DOHH2 (cell line): ENCODE results near the gene SCRG1.

Experiments
- H3F3A ChIP-seq: fragments of 200-600 bp; sonication (generic), shearing (Covaris generic); 2 replicates; pipeline ENCODE4 v1.6.0; 2016; ENCODE audit warnings: antibody characterized with exemption, mild to moderate bottlenecking; ENCODE audit not compliant: control insufficient read depth, insufficient read depth
- H3K27ac ChIP-seq: fragments of 200-600 bp; sonication (generic); 2 replicates; pipeline ENCODE4 v1.5.1; 2014; ENCODE audit warnings: low read depth, mild to moderate bottlenecking, low read length, moderate library complexity
- H3K27me3 ChIP-seq: fragments of 200-600 bp; sonication (generic); 2 replicates; pipeline ENCODE4 v1.6.1; 2014; ENCODE audit warnings: mild to moderate bottlenecking, low read length, mixed read lengths; ENCODE audit not compliant: control insufficient read depth
- H3K36me3 ChIP-seq: fragments of 200-600 bp; sonication (generic); 2 replicates; pipeline ENCODE4 v1.6.1; 2014; ENCODE audit warnings: mild to moderate bottlenecking, low read length, moderate library complexity, mixed read lengths; ENCODE audit not compliant: control insufficient read depth
- H3K4me1 ChIP-seq: fragments of 200-600 bp; sonication (generic); 2 replicates; pipeline ENCODE4 v1.6.1; 2014; ENCODE audit warnings: mild to moderate bottlenecking, low read length, mixed read lengths; ENCODE audit not compliant: control insufficient read depth
- H3K4me2 ChIP-seq: fragments of 200-600 bp; sonication (generic); 2 replicates; pipeline ENCODE4 v1.6.0; 2014; ENCODE audit warnings: mild to moderate bottlenecking, low read length, moderate library complexity
- H3K4me3 ChIP-seq: fragments of 200-600 bp; sonication (generic); 2 replicates; pipeline ENCODE4 v1.5.1; 2014; ENCODE audit warnings: mild to moderate bottlenecking, low read length, mixed read lengths
- H3K79me2 ChIP-seq: fragments of 200-600 bp; sonication (generic); 2 replicates; pipeline ENCODE4 v1.6.1; 2014; ENCODE audit warnings: mild to moderate bottlenecking, low read length, mixed read lengths; ENCODE audit not compliant: control insufficient read depth
- H3K9me2 ChIP-seq: fragments of 200-600 bp; sonication (generic); replicated peaks from 2 replicates; pipeline ENCODE4 v1.6.1; 2014; ENCODE audit warnings: mild to moderate bottlenecking, low read length, mixed read lengths; ENCODE audit not compliant: control insufficient read depth
- H3K9me3 ChIP-seq: fragments of 200-600 bp; sonication (generic); 2 replicates; pipeline ENCODE4 v1.6.1; 2014; ENCODE audit warnings: antibody characterized with exemption, low read length, mixed read lengths; ENCODE audit not compliant: control insufficient read depth, insufficient read depth
- H4K20me1 ChIP-seq: fragments of 200-600 bp; sonication (generic); 2 replicates; pipeline ENCODE4 v1.6.0; 2014; ENCODE audit warnings: low read depth, mild to moderate bottlenecking, antibody characterized with exemption, low read length, moderate library complexity; ENCODE audit not compliant: control insufficient read depth, insufficient read depth
- CTCF ChIP-seq: fragments of 200-600 bp; sonication (generic); IDR thresholded peaks from one replicate; pipeline ENCODE4 v1.5.1; 2014; ENCODE audit warnings: antibody characterized with exemption, mild to moderate bottlenecking, low read depth, low read length; ENCODE audit not compliant: poor library complexity, severe bottlenecking
- EZH2phosphoT487 ChIP-seq: fragments of 200-600 bp; sonication (generic); IDR thresholded peaks from 2 replicates; pipeline ENCODE4 v1.6.1; 2017; ENCODE audit warnings: borderline replicate concordance, mild to moderate bottlenecking, antibody characterized with exemption, low read length, moderate library complexity, mixed read lengths

SCRG1 gene

DNA sequence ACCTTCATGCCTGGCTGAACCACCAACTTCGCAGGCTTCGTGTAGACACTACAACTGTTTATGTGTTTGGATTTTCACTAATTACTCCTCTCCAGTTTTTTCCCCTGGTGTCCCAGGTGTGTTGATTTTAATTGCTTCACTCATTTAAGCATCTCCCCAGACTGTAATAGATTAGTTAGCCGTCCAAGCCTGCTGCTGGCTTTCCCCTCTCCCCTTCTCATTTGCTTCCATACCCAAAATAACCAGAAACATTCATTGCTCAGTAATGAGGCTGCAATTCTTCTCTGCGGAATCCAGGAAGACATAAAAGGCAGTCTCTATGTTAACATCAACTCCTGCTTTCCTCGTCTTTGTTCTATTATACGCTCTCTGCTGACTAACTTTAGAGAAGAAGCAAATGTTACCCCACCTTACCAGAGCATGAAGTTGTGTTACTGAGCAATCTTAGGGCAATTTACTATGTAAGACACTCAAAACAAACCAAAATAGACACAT, 37.9 kb upstream of the SCRG1 start:
- no peaks in the 10 kb centered on the region for H3K79me2 ChIP-seq
- no peaks in the 10 kb centered on the region for H3K27me3 ChIP-seq

GRCh38 chr4:173436149-173436579, 37.2 kb upstream of the SCRG1 start:
- H3K4me2 ChIP-seq, result no peak overlapping the region
- H3K4me3 ChIP-seq, result no peak overlapping the region
- H4K20me1 ChIP-seq, result no peaks in the 10 kb centered on the region
- no peaks in the 10 kb centered on the region for H3K27me3 ChIP-seq
- no peaks in the 10 kb centered on the region for H3F3A ChIP-seq
- no peaks in the 10 kb centered on the region for H3K36me3 ChIP-seq
- no peaks in the 10 kb centered on the region for H3K9me2 ChIP-seq
- peaks cover 5% of the 10 kb centered on the region; the same call in 1 of the 2 replicates for H3K4me1 ChIP-seq
- no peak overlapping the region for H3K27ac ChIP-seq
- H3K9me3 ChIP-seq, result no peaks in the 10 kb centered on the region
- no peak for TF ChIP-seq CTCF
- no peak for TF ChIP-seq EZH2phosphoT487
- H3K79me2 ChIP-seq, result no peaks in the 10 kb centered on the region

More for the DNA sequence above, 37.9 kb upstream of the SCRG1 start:
- Histone ChIP-seq H4K20me1 (no peaks in the 10 kb centered on the region), H3K4me3 (no peak overlapping the region), H3K4me2 (no peak overlapping the region), H3K9me2 (no peaks in the 10 kb centered on the region), H3K4me1 (peaks cover 4% of the 10 kb centered on the region; the same call in 1 of the 2 replicates), H3F3A (no peaks in the 10 kb centered on the region), H3K9me3 (no peaks in the 10 kb centered on the region), H3K36me3 (no peaks in the 10 kb centered on the region), H3K27ac (no peak overlapping the region)
- TF ChIP-seq EZH2phosphoT487 (no peak), CTCF (no peak)

GRCh38 chr4:173434231-173434630, 35.3 kb upstream of the SCRG1 start:
- Histone ChIP-seq H3F3A (no peaks in the 10 kb centered on the region), H3K9me3 (no peaks in the 10 kb centered on the region), H3K79me2 (no peaks in the 10 kb centered on the region), H4K20me1 (no peaks in the 10 kb centered on the region), H3K4me1 (peaks cover 5% of the 10 kb centered on the region; the same call in 1 of the 2 replicates), H3K4me2 (no peak overlapping the region), H3K9me2 (no peaks in the 10 kb centered on the region), H3K27me3 (no peaks in the 10 kb centered on the region), H3K27ac (no peak overlapping the region), H3K36me3 (no peaks in the 10 kb centered on the region), H3K4me3 (no peak overlapping the region)
- TF ChIP-seq CTCF (no peak), EZH2phosphoT487 (no peak)
